CD14-positive monocyte (primary cell): Measurements from ENCODE around the gene LAMC3. TPM values are rescaled to one million over a fixed set of nuclear protein-coding genes. Genes with fewer than 3 reads are reported as not detected.
A peak's percentile ranks its signal among the peaks of the same experiment; 100 is the strongest.

Source experiments
- DNase-seq, 3 donors: peaks; one replicate each; pipeline ENCODE4 v3.0.0-alpha.2; 2011 to 2022
- H2AFZ ChIP-seq: 2 replicates; pipeline ENCODE4 v1.6.0; 2012; ENCODE audit warnings: mild to moderate bottlenecking, low read depth, low read length, inconsistent platforms; ENCODE audit not compliant: insufficient read depth, poor library complexity, severe bottlenecking
- H3K27ac ChIP-seq, 2 donors: 1 replicate in 1 of 2; 2 replicates in 1 of 2; pipeline ENCODE4 v1.5.1; 2012 to 2013; ENCODE audit warnings: low read length in 2 of 2, control low read depth in 1 of 2, inconsistent platforms in 1 of 2, low read depth in 1 of 2, mild to moderate bottlenecking in 1 of 2
- H3K27me3 ChIP-seq, 2 donors: one replicate each; pipeline versions ENCODE4 v1.6.0 to v1.6.1; 2011 to 2013; ENCODE audit warnings: low read length in 2 of 2; ENCODE audit not compliant: control insufficient read depth in 2 of 2, insufficient read depth in 2 of 2
- H3K36me3 ChIP-seq, 2 donors: replicated peaks in 1 of 2; 1 replicate in 1 of 2; 2 replicates in 1 of 2; pipeline versions ENCODE4 v1.5.1 to v1.6.1; 2012 to 2013; ENCODE audit warnings: low read length in 2 of 2, control low read depth in 1 of 2, inconsistent platforms in 1 of 2, mild to moderate bottlenecking in 1 of 2; ENCODE audit not compliant: insufficient read depth in 2 of 2, control insufficient read depth in 1 of 2
- H3K4me1 ChIP-seq, 2 donors: 1 replicate in 1 of 2; 2 replicates in 1 of 2; pipeline versions ENCODE4 v1.5.1 to v1.6.1; 2012 to 2013; ENCODE audit warnings: low read length in 2 of 2, control low read depth in 1 of 2, inconsistent platforms in 1 of 2, mild to moderate bottlenecking in 1 of 2, moderate library complexity in 1 of 2; ENCODE audit not compliant: insufficient read depth in 2 of 2, control insufficient read depth in 1 of 2
- H3K4me2 ChIP-seq: replicated peaks from 2 replicates; pipeline ENCODE3; 2012; ENCODE audit warnings: low read length, moderate library complexity, mild to moderate bottlenecking; ENCODE audit not compliant: poor library complexity, severe bottlenecking; ENCODE audit errors: extremely low read depth
- H3K4me3 ChIP-seq, 3 experiments: fragments of 200-600 bp in 1 of 3; sonication (generic) in 1 of 3; replicated peaks in 1 of 3; 1 replicate in 2 of 3; 2 replicates in 1 of 3; pipeline ENCODE4 v1.5.1; 2011 to 2013; ENCODE audit warnings: low read length in 3 of 3, mild to moderate bottlenecking in 3 of 3, control low read depth in 2 of 3, low read depth in 2 of 3, inconsistent platforms in 1 of 3, moderate library complexity in 1 of 3
- H3K79me2 ChIP-seq: 2 replicates; pipeline ENCODE4 v1.6.0; 2012; ENCODE audit warnings: mild to moderate bottlenecking, control low read depth, inconsistent platforms, low read length, moderate library complexity; ENCODE audit not compliant: insufficient read depth
- H3K9ac ChIP-seq: 2 replicates; pipeline ENCODE4 v1.6.0; 2017; ENCODE audit warnings: low read length, mild to moderate bottlenecking; ENCODE audit not compliant: insufficient read depth, poor library complexity, severe bottlenecking
- H3K9me3 ChIP-seq, 2 donors: replicated peaks in 1 of 2; 1 replicate in 1 of 2; 2 replicates in 1 of 2; pipeline versions ENCODE4 v1.5.1 to v1.6.1; 2012 to 2013; ENCODE audit warnings: low read length in 2 of 2, control low read depth in 1 of 2; ENCODE audit not compliant: control insufficient read depth in 1 of 2, insufficient read depth in 1 of 2
- H4K20me1 ChIP-seq: 2 replicates; pipeline ENCODE4 v1.6.0; 2012; ENCODE audit warnings: mild to moderate bottlenecking, low read length, control low read depth, moderate library complexity; ENCODE audit not compliant: insufficient read depth
- H3K27ac Mint-ChIP-seq, 7 donors: one replicate each; pipeline ENCODE4 v1.8.0; 2020; ENCODE audit warnings: mild to moderate bottlenecking in 7 of 7, mixed read lengths in 7 of 7, moderate library complexity in 6 of 7, inconsistent platforms in 2 of 7
- H3K27me3 Mint-ChIP-seq, 3 donors: one replicate each; pipeline ENCODE4 v1.8.0; 2021 to 2022; ENCODE audit warnings: low read depth in 3 of 3, mild to moderate bottlenecking in 3 of 3, mixed read lengths in 3 of 3, moderate library complexity in 3 of 3, inconsistent platforms in 1 of 3
- H3K36me3 Mint-ChIP-seq, 2 donors: one replicate each; pipeline ENCODE4 v1.8.0; 2020; ENCODE audit warnings: mixed read lengths in 2 of 2, inconsistent platforms in 1 of 2, mild to moderate bottlenecking in 1 of 2
- H3K4me1 Mint-ChIP-seq: one replicate; pipeline ENCODE4 v1.8.0; 2020; ENCODE audit warnings: mild to moderate bottlenecking, mixed read lengths
- H3K4me3 Mint-ChIP-seq, 2 donors: one replicate each; pipeline ENCODE4 v1.8.0; 2020; ENCODE audit warnings: mild to moderate bottlenecking in 2 of 2, mixed read lengths in 2 of 2, moderate library complexity in 1 of 2
- H3K9me3 Mint-ChIP-seq, 7 donors: one replicate each; pipeline ENCODE4 v1.8.0; 2020 to 2022; ENCODE audit warnings: mixed read lengths in 7 of 7, mild to moderate bottlenecking in 6 of 7, moderate library complexity in 6 of 7, inconsistent platforms in 2 of 7
- CTCF ChIP-seq: fragments of 200-600 bp; IDR thresholded peaks from one replicate; pipeline ENCODE4 v1.8.0; 2022; ENCODE audit warnings: antibody characterized with exemption, mild to moderate bottlenecking
- WGBS: methylation state at CpG from one replicate; pipeline ENCODE4 v1.1.5; 2013; ENCODE audit warnings: missing lambda C conversion rate; ENCODE audit not compliant: insufficient coverage; 5-methylcytosine and 5-hydroxymethylcytosine counted together
- intact Hi-C, 2 donors: fragments of 100-400 bp; cut with micrococcal nuclease; formaldehyde crosslinking; loops; one replicate each; pipeline versions ENCODE4 v1.15.0 to v1.15.1; 2023
- polyA minus RNA-seq: library from RNA; depleted of rRNA, polyadenylated mRNA; stranded (reverse); fragments of >200 nt; gene quantifications from 2 replicates; pipeline ENCODE4 v1.2.3, GENCODE V29; 2012
- polyA plus RNA-seq, 3 donors: library from polyadenylated mRNA; depleted of rRNA in 1 of 3; unstranded in 2 of 3; stranded (reverse) in 1 of 3; fragments of 300-500 nt in 2 of 3; fragments of >200 nt in 1 of 3; fragmentation: Illumina TruSeq in 2 of 3; gene quantifications; 1 replicate in 2 of 3; 2 replicates in 1 of 3; pipeline ENCODE4 v1.2.3, GENCODE V29; 2012 to 2021
- total RNA-seq, 12 experiments: library from RNA in 1 of 12; stranded (reverse) in 1 of 12; fragments of 120-200 nt in 1 of 12; gene quantifications; one replicate each; pipeline ENCODE4 v1.2.4 and lab custom pipeline; 2013 to 2026; ENCODE audit warnings: mixed read lengths in 6 of 12, inconsistent platforms in 1 of 12

The LAMC3 gene
- total RNA-seq (2013) = 0.04 TPM
- polyA plus RNA-seq = under 1 TPM in 1 of 3 donors, not detected in 2; 0.19 TPM
- not detected in 2 replicates for polyA minus RNA-seq
- total RNA-seq (lab: John Stamatoyannopoulos, UW) = 0 to 1.2 (median 0.10) reads per million in 11 experiments

GRCh38 chr9:131008909-131009618 lies at the start of gene LAMC3:
LAMC3 (plus strand) TSS chr9:131009174; CDS start chr9:131009215, 41 bp downstream.
- no peak for DNase-seq
- H3K9me3 Mint-ChIP-seq = peaks cover 0 to 5% (median 2%) of the 10 kb centered on the region in 7 donors
- Histone ChIP-seq H4K20me1 (no peaks in the 10 kb centered on the region), H3K79me2 (no peaks in the 10 kb centered on the region), H3K4me2 (no peak within 1 kb of the TSS), H3K4me3 (no peak within 1 kb of the TSS), H2AFZ (no peak within 1 kb of the TSS), H3K27me3 (peaks cover 10 to 29% of the 10 kb centered on the region in 2 donors), H3K9ac (no peak within 1 kb of the TSS), H3K9me3 (no peaks in the 10 kb centered on the region), H3K27ac (no peak within 1 kb of the TSS), H3K36me3 (no peaks in the 10 kb centered on the region), H3K4me1 (peaks cover 0 to 7% of the 10 kb centered on the region in 2 donors)
- no peaks in the 10 kb centered on the region for H3K36me3 Mint-ChIP-seq
- H3K4me1 Mint-ChIP-seq = peaks cover 5% of the 10 kb centered on the region
- peak within 1 kb of the TSS in 1 of 2 donors; percentile 80 for H3K4me3 Mint-ChIP-seq
- 10% methylated on average over 78 of the region's 88 CpGs for whole genome bisulfite sequencing
- peak; percentile 31 for TF ChIP-seq CTCF
- peaks cover 35 to 52% (median 36%) of the 10 kb centered on the region in 3 donors for H3K27me3 Mint-ChIP-seq
- H3K27ac Mint-ChIP-seq = no peak within 1 kb of the TSS
- intact Hi-C loops = no loop called here

- H3K27ac Mint-ChIP-seq = no peak overlapping the region
- H4K20me1 ChIP-seq = no peaks in the 10 kb centered on the region
- no peaks in the 10 kb centered on the region for H3K4me1 ChIP-seq
- peaks cover 3 to 10% of the 10 kb centered on the region in 2 donors for H3K9me3 ChIP-seq
- H3K9me3 Mint-ChIP-seq = peaks cover 4 to 19% (median 8%) of the 10 kb centered on the region in 7 donors
- DNase-seq = no peak
- intact Hi-C loops = no loop called here
- H2AFZ ChIP-seq = no peak overlapping the region
- no peak for TF ChIP-seq CTCF
- no peaks in the 10 kb centered on the region for H3K79me2 ChIP-seq
- H3K9ac ChIP-seq = no peak overlapping the region
- no peaks in the 10 kb centered on the region for H3K36me3 Mint-ChIP-seq
- H3K36me3 ChIP-seq = no peaks in the 10 kb centered on the region
- no peak overlapping the region for H3K4me2 ChIP-seq
- WGBS = 83% methylated on average over 2 of the region's 9 CpGs
- no peak overlapping the region for H3K27ac ChIP-seq
- H3K27me3 Mint-ChIP-seq = peaks cover 1 to 5% (median 2%) of the 10 kb centered on the region in 3 donors
- no peak overlapping the region for H3K4me3 Mint-ChIP-seq
- H3K4me1 Mint-ChIP-seq = no peaks in the 10 kb centered on the region
- H3K27me3 ChIP-seq = no peaks in the 10 kb centered on the region
- no peak overlapping the region for H3K4me3 ChIP-seq
Observed at GRCh38 chr9:130959809-130960334, 49.1 kb upstream of the LAMC3 start.
